ENCODE results near the gene ALDH3B1.
"Not testable (repeated sequence)": the region's sequence is repeated elsewhere in the genome, so short reads cannot be mapped to it uniquely, and the experiment has no call there.

ALDH3B1 gene, protein sequence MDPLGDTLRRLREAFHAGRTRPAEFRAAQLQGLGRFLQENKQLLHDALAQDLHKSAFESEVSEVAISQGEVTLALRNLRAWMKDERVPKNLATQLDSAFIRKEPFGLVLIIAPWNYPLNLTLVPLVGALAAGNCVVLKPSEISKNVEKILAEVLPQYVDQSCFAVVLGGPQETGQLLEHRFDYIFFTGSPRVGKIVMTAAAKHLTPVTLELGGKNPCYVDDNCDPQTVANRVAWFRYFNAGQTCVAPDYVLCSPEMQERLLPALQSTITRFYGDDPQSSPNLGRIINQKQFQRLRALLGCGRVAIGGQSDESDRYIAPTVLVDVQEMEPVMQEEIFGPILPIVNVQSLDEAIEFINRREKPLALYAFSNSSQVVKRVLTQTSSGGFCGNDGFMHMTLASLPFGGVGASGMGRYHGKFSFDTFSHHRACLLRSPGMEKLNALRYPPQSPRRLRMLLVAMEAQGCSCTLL

GRCh38 chr11:68010090-68011041 lies at the start of gene ALDH3B1:
ALDH3B1 (plus strand) TSS chr11:68010327; CDS start chr11:68015298, 4,971 bp downstream.
- DNase-seq = peak in 1 of 2 donors; percentile 69

GRCh38 chr11:67963217-67963616 lies 46.9 kb upstream of the ALDH3B1 start:
- not testable (repeated sequence) for DNase-seq

- not testable (repeated sequence) for DNase-seq
These were observed 46.2 kb upstream of the ALDH3B1 start for GRCh38 chr11:67963879-67964278.

- not testable (repeated sequence) for DNase-seq
These were observed 45.4 kb upstream of the ALDH3B1 start for GRCh38 chr11:67964746-67965145.

GRCh38 chr11:67965830-67966348 lies 44.2 kb upstream of the ALDH3B1 start:
- DNase-seq = not testable (repeated sequence)

DNA sequence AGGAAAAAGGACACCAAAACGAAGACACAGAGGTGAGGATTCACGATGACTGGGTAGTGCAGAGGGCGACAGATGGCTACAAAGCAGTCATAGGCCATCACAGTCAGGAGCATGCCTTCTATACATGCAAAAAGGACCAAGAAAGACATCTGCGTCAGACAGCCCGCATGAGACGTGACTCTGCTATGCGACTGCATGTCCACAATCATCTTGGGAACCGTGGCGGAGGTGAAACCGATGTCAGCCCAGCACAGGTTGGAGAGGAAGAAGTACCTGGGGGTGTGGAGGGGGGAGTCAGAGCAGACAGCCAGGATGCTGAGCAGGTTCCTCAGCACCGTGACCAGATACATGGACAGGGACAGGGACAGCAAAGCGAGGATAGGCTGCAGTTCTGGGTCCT lies 35.4 kb upstream of the ALDH3B1 start:
- not testable (repeated sequence) for DNase-seq

GRCh38 chr11:67978766-67979418 lies 31.2 kb upstream of the ALDH3B1 start:
- DNase-seq = not testable (repeated sequence)

DNA sequence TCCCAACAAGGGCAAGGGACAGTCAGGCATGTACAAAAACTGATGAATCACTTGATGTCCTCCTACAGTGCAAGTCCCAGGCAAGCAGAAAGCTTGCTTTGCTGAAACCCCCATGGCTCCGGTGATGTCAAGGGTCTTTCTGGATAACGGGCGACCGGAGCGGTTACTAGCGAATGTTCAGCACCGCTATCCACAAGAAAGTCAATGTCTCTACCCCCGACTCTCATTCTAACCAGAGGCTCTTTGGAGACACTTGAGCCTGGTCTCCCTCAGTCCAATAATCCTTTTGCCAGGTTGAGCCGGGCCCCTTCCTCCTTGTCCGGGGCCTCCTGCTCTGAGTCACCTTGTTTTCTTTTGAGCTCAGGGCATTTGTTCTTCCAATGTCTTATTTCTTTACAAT lies 28.9 kb upstream of the ALDH3B1 start:
- DNase-seq = not testable (repeated sequence)

GRCh38 chr11:67982255-67982857 lies 27.8 kb upstream of the ALDH3B1 start:
- not testable (repeated sequence) for DNase-seq

GRCh38 chr11:67983951-67984350 lies 26.2 kb upstream of the ALDH3B1 start:
- no peak for DNase-seq

DNA sequence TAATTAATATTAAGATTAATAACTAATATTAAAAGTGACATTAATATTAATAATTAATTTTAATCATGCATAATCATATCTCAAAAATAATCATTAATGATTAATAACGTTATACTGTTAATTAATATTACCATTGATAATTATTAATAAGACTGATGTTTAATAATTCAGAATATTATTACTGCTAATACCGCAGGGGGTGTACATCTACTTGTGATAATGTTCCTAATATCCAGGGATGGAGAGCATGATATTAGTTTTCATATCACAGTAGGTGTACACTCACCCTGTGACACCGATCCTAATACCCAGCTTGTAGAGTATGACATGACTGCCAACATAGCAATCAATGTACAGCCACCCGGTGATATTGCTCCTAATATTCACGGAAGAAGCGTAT lies 24.8 kb upstream of the ALDH3B1 start:
- DNase-seq = not testable (repeated sequence)

DNA sequence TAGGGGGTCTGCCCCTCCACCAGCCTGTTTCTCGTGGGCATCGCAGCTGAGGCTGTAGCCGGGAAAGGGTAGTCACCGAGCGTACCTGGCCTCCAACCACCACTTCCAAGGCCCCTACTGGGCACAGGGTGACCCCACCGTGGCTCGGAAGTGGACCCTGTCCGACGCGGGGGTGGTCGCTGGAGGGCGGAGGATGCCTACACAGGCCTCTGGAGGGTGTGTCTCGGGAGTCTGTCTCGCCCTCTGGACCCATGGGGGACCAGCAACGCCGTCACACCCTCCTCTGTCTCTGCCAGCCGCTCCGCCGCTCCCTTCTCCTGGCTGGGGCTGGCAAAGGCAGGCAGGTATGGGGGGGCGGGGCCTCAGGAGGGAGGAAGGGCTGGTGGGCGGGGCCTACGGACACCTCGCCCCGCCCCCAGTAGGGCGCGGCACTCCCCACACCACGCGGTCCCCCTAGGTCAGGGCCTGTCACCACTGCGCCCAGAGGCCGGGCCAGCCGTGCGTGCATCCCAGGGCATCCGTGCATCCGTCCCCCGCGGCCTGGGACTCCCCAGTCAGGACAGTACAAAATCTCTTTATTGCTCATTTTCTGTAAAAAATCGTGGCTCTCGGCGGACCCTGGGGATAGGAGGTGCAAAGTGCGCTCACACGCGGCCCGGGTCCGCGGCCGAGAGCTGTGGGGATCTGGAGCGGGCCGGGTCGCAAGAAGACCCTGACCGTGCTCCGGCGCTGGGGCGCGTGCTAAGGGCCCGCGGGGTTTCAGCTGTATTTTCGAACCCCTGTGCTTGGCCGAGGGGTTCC lies 19.4 kb upstream of the ALDH3B1 start:
- not testable (repeated sequence) for DNase-seq

DNA sequence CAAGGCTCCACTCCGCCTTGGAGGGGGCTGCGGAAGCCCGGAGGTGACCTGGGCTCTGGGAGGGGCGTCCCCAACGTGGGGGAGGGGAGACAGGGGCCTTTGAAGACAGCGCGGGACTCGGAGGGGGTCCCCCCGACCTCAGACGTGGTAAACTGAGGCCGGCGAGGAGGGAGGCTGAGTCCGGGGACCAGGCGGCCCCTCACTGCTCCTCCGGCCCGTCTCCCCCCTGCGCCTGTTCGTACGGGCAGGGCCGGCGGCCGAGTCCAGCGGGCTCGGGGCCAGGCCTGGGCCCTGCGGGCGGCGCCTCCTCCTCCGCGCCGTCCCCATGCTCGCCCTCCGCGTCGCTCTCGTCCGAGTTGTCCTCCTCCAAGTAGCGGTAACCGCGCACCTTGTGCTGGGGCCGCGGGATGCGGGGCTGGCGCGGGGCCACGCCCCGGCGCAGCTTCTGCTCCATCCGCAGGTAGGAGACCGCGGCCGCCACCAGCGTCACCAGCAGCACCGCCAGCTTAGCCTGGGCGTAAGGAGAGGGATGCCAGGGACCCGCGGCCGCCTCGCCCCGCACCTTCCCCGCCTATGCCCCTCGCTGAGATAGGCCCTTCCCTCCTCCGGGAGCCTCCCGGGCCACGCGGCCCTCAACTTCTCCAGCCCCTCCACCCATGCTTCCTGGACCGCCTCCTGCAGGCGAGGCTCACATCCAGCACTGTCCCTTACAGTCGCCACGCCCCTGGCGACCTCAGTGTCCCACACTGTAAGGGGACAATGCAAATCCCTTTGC lies 18.6 kb upstream of the ALDH3B1 start:
- not testable (repeated sequence) for DNase-seq

DNA sequence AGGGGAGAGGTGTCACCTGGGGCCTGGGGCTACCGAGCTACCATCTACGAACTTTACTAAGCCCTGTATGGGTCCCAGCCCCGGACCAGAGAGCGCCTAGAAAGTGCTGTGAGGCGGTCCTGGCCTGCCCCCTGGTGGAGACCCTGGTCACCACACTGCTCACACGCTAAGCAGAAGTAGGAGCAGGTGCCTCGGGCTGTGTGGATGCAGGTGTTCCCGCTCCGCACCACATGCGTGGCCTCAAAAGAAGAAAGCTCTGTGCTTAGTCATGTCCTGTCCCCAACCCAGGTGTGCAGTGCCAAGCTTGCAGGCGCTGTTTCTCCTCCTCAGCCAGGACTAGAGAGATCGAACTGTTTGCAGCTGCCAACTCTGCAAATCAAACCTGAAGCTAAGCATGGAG lies 16.3 kb upstream of the ALDH3B1 start:
- DNase-seq = peak; percentile 59 to 63

DNA sequence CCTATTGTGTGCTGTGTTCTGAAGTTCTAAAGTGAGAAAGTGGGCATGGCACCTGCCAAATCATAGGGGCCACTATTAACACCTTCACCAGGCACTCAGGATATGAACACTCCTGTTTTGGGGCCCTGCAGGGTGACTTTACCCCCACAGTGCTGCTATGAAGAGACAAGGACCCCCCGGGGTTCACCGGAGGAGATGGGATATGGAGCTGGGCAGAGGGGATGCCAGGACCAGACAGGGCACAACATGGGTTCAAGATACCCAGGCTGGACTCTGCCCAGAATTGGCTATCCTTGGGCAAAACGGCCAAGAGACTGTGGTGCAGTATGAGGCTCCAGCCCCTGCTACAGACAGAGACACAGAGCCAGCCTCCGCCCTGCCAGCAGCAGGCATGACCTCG lies 15.7 kb upstream of the ALDH3B1 start:
- not testable (repeated sequence) for DNase-seq

DNA sequence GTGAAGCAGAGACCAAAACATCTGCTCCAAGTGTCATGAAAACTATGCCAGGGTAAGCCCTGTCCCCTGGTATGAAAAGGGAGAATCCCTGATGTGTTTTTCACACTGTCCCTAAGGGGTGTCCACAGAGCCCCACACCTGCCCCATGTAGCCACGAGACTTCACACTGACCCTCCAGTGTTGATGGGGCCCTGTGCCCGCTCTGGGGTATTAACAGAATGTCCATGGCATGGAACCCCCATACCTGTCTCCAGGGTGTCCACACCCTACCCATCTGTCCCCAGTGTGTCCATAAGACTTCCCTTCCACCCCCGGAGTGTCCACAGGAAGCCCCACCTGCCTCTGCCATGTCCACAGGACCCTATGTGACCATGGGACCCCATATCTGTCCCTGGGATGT lies 15.0 kb upstream of the ALDH3B1 start:
- DNase-seq = not testable (repeated sequence)

GRCh38 chr11:67995579-67995978 lies 14.5 kb upstream of the ALDH3B1 start:
- not testable (repeated sequence) for DNase-seq

GRCh38 chr11:67996051-67996450 lies 14.1 kb upstream of the ALDH3B1 start:
- DNase-seq = no peak

- DNase-seq = peak; percentile 43 to 76
These were observed 13.3 kb upstream of the ALDH3B1 start for GRCh38 chr11:67996622-67997474.
